GM13977 (cell line): ENCODE measurements around the gene FBXW12.

Experiments
- DNase-seq: peaks from one replicate; pipeline ENCODE4 v3.0.0; 2012; ENCODE audit warnings: low spot score
- CTCF ChIP-seq: IDR thresholded peaks from 2 replicates; pipeline ENCODE4 v1.5.1; 2012; ENCODE audit warnings: mild to moderate bottlenecking, control low read depth; ENCODE audit not compliant: insufficient read depth; ENCODE audit errors: extremely low read depth, missing control alignments
- in situ Hi-C: fragments of 300-500 bp; cut with MboI; formaldehyde crosslinking; loops from one replicate; pipeline ENCODE4 v1.12.0; 2022; ENCODE audit warnings: low sequenced_read_pairs, low pct_unique_long_range_greater_than_20kb, mixed read lengths, inconsistent platforms; ENCODE audit not compliant: unreplicated experiment

FBXW12 gene

DNA sequence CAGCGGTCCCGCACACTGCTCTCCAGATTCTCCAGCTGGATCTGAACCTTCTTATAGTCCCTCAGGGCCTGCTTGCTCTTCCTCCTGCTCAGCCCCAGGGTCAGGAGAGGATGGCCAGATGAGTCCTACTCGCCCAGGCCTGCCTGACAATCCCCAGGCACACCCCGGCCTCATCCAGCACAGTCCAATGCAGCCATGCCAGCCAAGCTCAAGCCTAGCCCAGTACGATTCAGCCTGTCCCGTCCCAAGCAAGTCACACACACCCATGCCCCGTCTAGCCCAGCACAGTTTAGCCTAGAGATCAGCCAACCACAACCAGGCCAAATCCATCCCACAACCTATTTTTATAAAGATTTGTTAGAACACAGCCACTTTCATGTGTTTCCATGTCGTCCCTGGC is 41.1 kb downstream of the FBXW12 start:
- no peak for DNase-seq
- in situ Hi-C loops, result no loop called here
- no peak for TF ChIP-seq CTCF

- TF ChIP-seq CTCF, result no peak
- no peak for DNase-seq
- in situ Hi-C loops, result no loop called here
These were observed 41.6 kb downstream of the FBXW12 start for GRCh38 chr3:48413611-48414010.

DNA sequence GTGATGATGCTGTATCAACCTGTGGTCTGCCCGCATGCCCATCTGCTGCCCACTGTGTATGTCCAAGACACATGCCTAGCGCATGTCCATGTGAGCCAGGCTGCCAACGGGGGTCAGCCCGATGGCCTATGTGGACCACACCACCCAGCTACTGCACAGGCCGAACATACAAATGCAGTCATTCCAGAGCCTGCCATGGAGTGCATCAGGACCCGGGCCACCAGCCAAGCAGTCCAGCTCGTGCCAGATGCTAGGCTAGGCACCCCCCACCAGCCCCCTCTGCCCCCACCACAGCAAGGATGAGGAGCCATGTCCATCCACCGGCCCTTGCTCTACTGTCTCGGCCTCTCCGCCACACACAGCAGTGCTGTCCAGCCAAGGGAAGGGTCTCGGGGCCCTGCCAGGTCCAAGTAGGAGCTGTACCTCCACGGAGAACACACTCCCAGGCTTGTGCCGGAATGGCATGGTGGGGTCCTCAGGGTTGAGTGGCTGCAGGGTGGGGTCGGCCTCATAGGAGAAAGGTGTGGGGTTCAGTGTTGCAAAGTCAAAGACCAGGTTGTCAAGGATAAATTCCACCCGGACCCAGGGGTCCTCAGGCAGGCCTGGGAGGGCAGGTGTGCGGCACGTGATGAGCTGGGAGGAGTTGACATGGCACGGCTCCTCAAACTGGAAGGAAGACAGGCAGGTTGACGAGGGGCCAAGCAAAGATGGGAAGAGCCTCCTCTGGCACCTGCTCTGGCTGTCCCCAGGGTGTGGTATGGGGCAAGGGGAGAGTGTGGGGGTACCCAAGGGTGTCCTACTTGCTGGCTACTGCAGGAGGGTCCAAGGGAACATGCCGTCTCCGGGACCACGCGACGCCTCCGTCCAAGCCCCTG is 42.6 kb downstream of the FBXW12 start:
- TF ChIP-seq CTCF, result no peak
- in situ Hi-C loops, result no loop called here
- DNase-seq, result no peak

- in situ Hi-C loops, result no loop called here
- no peak for TF ChIP-seq CTCF
- no peak for DNase-seq
These were observed 43.4 kb downstream of the FBXW12 start for GRCh38 chr3:48415251-48415953.

GRCh38 chr3:48416091-48416505 is 44.1 kb downstream of the FBXW12 start:
- no peak for DNase-seq
- no peak for TF ChIP-seq CTCF
- in situ Hi-C loops, result no loop called here

GRCh38 chr3:48416546-48416945 is 44.5 kb downstream of the FBXW12 start:
- DNase-seq, result no peak
- in situ Hi-C loops, result no loop called here
- TF ChIP-seq CTCF, result no peak
